Gastrocnemius medialis (tissue), 4 donors: ENCODE measurements around the gene TMEM119. TPM values are rescaled to one million over a fixed set of nuclear protein-coding genes. Genes with fewer than 3 reads are reported as not detected.
"Not testable (repeated sequence)": the region's sequence is repeated elsewhere in the genome, so short reads cannot be mapped to it uniquely, and the experiment has no call there.

Experiments used
- ATAC-seq, 2 donors: fragments of 150-250 bp; one replicate each; pipeline ENCODE4 v1.9.1; 2016
- DNase-seq, 2 donors: peaks; one replicate each; pipeline ENCODE4 v3.0.0-alpha.2; 2019
- H3K27ac ChIP-seq, 4 donors: fragments of 200-600 bp; sonication (generic); 1 replicate in 1 of 4; 2 replicates in 3 of 4; pipeline ENCODE4 v1.5.1; 2016 to 2018; ENCODE audit warnings: mild to moderate bottlenecking in 2 of 4, moderate library complexity in 1 of 4
- H3K27me3 ChIP-seq, 3 donors: fragments of 200-600 bp; sonication (generic) in 2 of 3; 1 replicate in 1 of 3; 2 replicates in 2 of 3; pipeline versions ENCODE4 v1.5.1 to v1.6.0; 2016 to 2019; ENCODE audit warnings: mild to moderate bottlenecking in 1 of 3, moderate library complexity in 1 of 3
- H3K36me3 ChIP-seq, 2 donors: fragments of 200-600 bp; sonication (generic) in 1 of 2; one replicate each; pipeline ENCODE4 v1.5.1; 2017 to 2018
- H3K4me1 ChIP-seq, 2 donors: fragments of 200-600 bp; sonication (generic) in 1 of 2; one replicate each; pipeline ENCODE4 v1.5.1; 2016 to 2017; ENCODE audit warnings: mild to moderate bottlenecking in 2 of 2
- H3K4me3 ChIP-seq, 4 donors: fragments of 200-600 bp; sonication (generic) in 3 of 4; 1 replicate in 1 of 4; 2 replicates in 3 of 4; pipeline ENCODE4 v1.5.1; 2016 to 2019; ENCODE audit warnings: mild to moderate bottlenecking in 2 of 4
- H3K9me3 ChIP-seq, 3 donors: fragments of 200-600 bp; sonication (generic) in 2 of 3; 1 replicate in 1 of 3; 2 replicates in 2 of 3; pipeline ENCODE4 v1.5.1; 2016 to 2019
- CTCF ChIP-seq, 5 experiments: fragments of 450-650 bp in 3 of 5; fragments of 200-600 bp in 2 of 5; sonication (generic) in 2 of 5; IDR thresholded peaks in 4 of 5; conservative IDR thresholded peaks in 1 of 5; 1 replicate in 4 of 5; 2 replicates in 1 of 5; pipeline ENCODE4 v1.5.1; 2016 to 2019; ENCODE audit warnings: antibody characterized with exemption in 5 of 5, mild to moderate bottlenecking in 3 of 5, moderate library complexity in 3 of 5
- POLR2A ChIP-seq, 2 donors: fragments of 450-650 bp; IDR thresholded peaks; one replicate each; pipeline ENCODE4 v1.6.1; 2017; ENCODE audit warnings: antibody characterized with exemption in 2 of 2, mild to moderate bottlenecking in 2 of 2, moderate library complexity in 2 of 2
- in situ Hi-C, 4 donors: fragments of 200-750 bp; cut with MboI; loops; one replicate each; pipeline versions ENCODE4 v1.15.0 to v1.8.0; 2017; ENCODE audit warnings: low sequenced_read_pairs in 4 of 4
- intact Hi-C: fragments of 100-400 bp; cut with DNase I; formaldehyde crosslinking; loops from one replicate; pipeline ENCODE4 v1.15.1; 2023; ENCODE audit warnings: low total_unique reads
- total RNA-seq, 4 donors: library from RNA; depleted of rRNA; stranded (reverse); fragments of >200 nt; gene quantifications; one replicate each; pipeline versions ENCODE4 v1.1.0 to v1.2.3, GENCODE V29; 2016

TMEM119 gene
- total RNA-seq, 4 donors from 2014 or later = 0.85 TPM; not detected in 3

GRCh38 chr12:108559007-108559655 lies 38.8 kb downstream of the TMEM119 start:
- DNase-seq (no peak), ATAC-seq (no peak)
- intact Hi-C loops = no loop called here
- no peaks in the 10 kb centered on the region for H3K9me3 ChIP-seq
- in situ Hi-C loops = loop anchor here in 3 of 4 donors (25.0 kb wide), 1 partner anchor 528 kb away; the partner anchor contains the start of genes ALKBH2 (in 3 of the 3) and UNG (in 3 of the 3)
- no peaks in the 10 kb centered on the region for H3K27me3 ChIP-seq
- TF ChIP-seq CTCF (IDR thresholded peaks at IDR 0.05 in 4 of 5, conservative IDR thresholded peaks at IDR 0.05 in 1 of 5) (no peak), POLR2A (IDR thresholded peaks at IDR 0.05) (no peak)
- peaks cover 0 to 7% of the 10 kb centered on the region in 2 donors for H3K36me3 ChIP-seq
- peak overlapping the region in 1 of 4 donors; percentile 100 for H3K4me3 ChIP-seq
- H3K4me1 ChIP-seq = peaks cover 52 to 65% of the 10 kb centered on the region in 2 donors
- H3K27ac ChIP-seq = no peak overlapping the region

- in situ Hi-C loops = loop anchor here in 3 of 4 donors (25.0 kb wide), 1 partner anchor 532 kb away; the partner anchor contains the start of genes ALKBH2 (in 3 of the 3) and UNG (in 3 of the 3)
- H3K9me3 ChIP-seq, intact Hi-C loops, H3K4me3 ChIP-seq, H3K27ac ChIP-seq, H3K27me3 ChIP-seq, ATAC-seq, DNase-seq, H3K36me3 ChIP-seq: not testable (repeated sequence)
- peaks cover 43 to 65% of the 10 kb centered on the region in 2 donors for H3K4me1 ChIP-seq
Observed at GRCh38 chr12:108555383-108555782, 42.5 kb downstream of the TMEM119 start.

GRCh38 chr12:108553799-108554198 lies 44.1 kb downstream of the TMEM119 start:
- no peaks in the 10 kb centered on the region for H3K9me3 ChIP-seq
- TF ChIP-seq POLR2A (IDR thresholded peaks at IDR 0.05) = no peak
- no peak for TF ChIP-seq CTCF (IDR thresholded peaks at IDR 0.05 in 4 of 5, conservative IDR thresholded peaks at IDR 0.05 in 1 of 5)
- peaks cover 0 to 5% of the 10 kb centered on the region in 2 donors for H3K36me3 ChIP-seq
- no peak overlapping the region for H3K27ac ChIP-seq
- intact Hi-C loops (no loop called here), in situ Hi-C loops (loop anchor here in 3 of 4 donors (25.0 kb wide), 1 partner anchor 534 kb away; the partner anchor contains the start of genes ALKBH2 (in 3 of the 3) and UNG (in 3 of the 3))
- H3K4me3 ChIP-seq = no peak overlapping the region
- ATAC-seq (no peak), DNase-seq (no peak)
- H3K4me1 ChIP-seq = peaks cover 30 to 51% of the 10 kb centered on the region in 2 donors
- H3K27me3 ChIP-seq = no peaks in the 10 kb centered on the region

- H3K4me3 ChIP-seq = no peak overlapping the region
- DNase-seq (no peak), ATAC-seq (no peak)
- H3K9me3 ChIP-seq = no peaks in the 10 kb centered on the region
- H3K27me3 ChIP-seq = no peaks in the 10 kb centered on the region
- H3K4me1 ChIP-seq = peaks cover 14 to 30% of the 10 kb centered on the region in 2 donors
- H3K36me3 ChIP-seq = peaks cover 0 to 19% of the 10 kb centered on the region in 2 donors
- intact Hi-C loops = no loop called here
- TF ChIP-seq CTCF (IDR thresholded peaks at IDR 0.05 in 4 of 5, conservative IDR thresholded peaks at IDR 0.05 in 1 of 5) (no peak), POLR2A (IDR thresholded peaks at IDR 0.05) (no peak)
- no peak overlapping the region for H3K27ac ChIP-seq
- in situ Hi-C loops = loop anchor here in 3 of 4 donors (25.0 kb wide), 1 partner anchor 536 kb away; the partner anchor contains the start of genes ALKBH2 (in 3 of the 3) and UNG (in 3 of the 3)
Observed at GRCh38 chr12:108551535-108551934, 46.3 kb downstream of the TMEM119 start.

GRCh38 chr12:108548954-108549521 lies 48.8 kb downstream of the TMEM119 start:
- TF ChIP-seq CTCF (IDR thresholded peaks at IDR 0.05 in 4 of 5, conservative IDR thresholded peaks at IDR 0.05 in 1 of 5) (no peak), POLR2A (IDR thresholded peaks at IDR 0.05) (no peak)
- Histone ChIP-seq H3K27me3 (no peaks in the 10 kb centered on the region), H3K4me1 (peaks cover 5 to 8% of the 10 kb centered on the region in 2 donors), H3K27ac (no peak overlapping the region), H3K9me3 (no peaks in the 10 kb centered on the region), H3K4me3 (no peak overlapping the region), H3K36me3 (peaks cover 0 to 42% of the 10 kb centered on the region in 2 donors)
- ATAC-seq (no peak), DNase-seq (no peak)
- intact Hi-C loops = no loop called here
- in situ Hi-C loops = no loop called here
